NOMO-1 (cell line): ENCODE measurements around the gene ADCY6.

Experiments
- DNase-seq, 2 experiments: peaks; one replicate each; lab custom pipeline; 2025; ENCODE audit not compliant: unreplicated experiment in 2 of 2; lab: John Stamatoyannopoulos, UW

The ADCY6 gene

GRCh38 chr12:48787791-48788523 lies 932 bp downstream of the ADCY6 start:
- no peak for DNase-seq

DNA sequence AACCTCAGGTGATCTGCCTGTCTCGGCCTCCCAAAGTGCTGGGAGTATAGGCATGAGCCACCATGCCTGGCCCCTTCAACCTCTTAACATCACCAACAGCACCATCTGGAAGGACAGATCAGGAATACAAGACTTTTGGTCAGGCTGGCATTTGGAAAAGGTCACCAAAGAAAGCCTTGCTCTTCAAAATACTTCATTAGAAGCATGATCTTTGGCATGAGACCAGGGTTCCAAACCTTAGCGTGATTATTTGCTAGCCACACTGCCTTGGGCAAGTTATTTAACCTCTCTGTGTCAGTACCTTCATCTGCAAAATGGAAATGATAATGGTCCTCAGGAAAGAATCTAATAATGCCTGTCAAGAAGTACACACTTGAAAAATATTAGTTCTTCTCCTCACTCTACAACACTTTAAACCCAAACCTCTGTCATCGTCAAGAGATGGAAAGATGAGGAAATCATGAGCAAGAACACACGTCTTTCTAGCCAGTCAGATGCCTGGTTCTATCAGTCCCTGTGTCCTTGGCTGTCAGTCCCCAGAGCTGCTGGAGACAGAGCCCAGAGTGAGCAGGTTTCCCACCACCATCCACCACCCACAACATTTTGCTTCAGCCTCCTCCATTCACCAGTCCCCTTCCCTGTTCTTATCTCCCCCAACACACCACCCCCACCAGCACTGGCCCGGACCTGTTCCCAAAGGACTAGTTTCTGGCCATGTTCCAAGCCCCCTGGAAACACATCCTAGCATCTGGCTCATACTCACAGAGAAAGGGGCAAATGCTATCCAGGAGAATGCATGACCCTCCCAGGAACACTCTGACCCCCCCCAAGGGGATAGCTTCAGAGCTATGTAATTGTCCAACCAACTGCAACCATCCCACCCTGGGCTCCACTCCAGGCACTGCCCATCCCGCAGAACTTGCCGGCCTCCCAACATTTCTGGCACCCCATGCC lies 2.0 kb downstream of the ADCY6 start:
- no peak for DNase-seq

- no peak for DNase-seq
Observed at GRCh38 chr12:48783432-48783831, 5.5 kb downstream of the ADCY6 start.

GRCh38 chr12:48782457-48783395 lies 6.2 kb downstream of the ADCY6 start:
- DNase-seq = no peak

DNA sequence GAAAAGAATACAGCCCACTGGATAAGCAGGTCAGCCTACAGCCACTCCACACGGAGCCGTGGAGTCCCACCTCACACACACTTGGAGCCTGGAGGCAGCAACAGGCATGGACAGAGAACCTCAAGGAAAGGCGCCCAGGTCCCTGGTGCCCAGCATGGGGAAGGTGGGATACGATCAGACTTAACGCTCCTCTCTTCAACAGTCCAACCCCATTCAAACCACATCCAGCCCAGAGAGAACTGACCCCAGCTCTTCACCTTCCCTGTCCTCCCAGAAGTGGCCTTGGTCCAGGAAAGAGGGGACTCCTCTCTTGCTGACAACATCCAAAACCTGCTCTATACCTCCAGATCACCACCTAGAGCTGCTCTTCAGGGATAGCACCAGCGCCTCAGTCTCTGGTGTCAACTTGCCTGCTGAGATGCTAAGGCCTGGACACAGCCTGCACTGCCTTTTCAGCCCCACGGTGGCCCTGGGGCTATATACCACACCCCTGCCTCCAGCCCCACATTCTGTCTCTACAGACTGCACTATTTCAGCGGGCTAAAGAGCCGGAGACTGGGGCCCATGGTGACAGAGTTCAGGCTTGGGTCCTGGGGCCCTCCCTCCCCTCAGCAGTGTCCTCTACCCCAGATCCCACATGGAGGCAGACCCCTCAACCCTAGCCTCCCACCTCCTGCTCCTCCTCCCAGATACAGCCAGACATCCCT lies 7.0 kb downstream of the ADCY6 start:
- DNase-seq = no peak

DNA sequence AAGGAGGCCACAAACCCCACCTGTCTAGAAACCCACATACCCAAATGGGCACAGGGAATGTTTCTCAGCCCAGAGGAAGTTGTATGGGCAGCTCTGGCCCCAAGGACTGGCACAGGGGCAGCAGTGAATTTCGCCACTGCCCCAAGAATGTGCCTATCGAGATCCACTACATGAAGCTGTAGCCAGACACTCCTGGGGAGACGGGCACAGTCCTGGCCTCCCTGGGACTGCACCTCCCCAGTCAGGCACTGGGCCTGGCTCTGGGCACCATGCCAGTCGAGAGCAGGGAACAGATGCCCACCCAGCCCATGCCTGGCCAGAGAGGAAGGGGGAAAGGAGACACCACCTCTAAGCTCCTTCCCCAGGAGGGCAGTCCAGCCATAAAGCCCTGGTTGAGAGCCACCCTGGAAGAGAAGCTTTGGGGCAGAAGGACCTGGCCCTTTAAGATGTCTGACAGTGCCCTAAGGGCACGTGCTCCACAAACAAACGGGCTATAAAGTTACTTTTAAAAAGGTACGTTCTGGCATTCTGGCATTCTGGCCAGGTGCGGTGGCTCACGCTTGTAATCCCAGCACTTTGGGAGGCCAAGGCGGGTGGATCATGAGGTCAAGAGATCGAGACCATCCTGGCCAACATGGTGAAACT lies 8.4 kb downstream of the ADCY6 start:
- no peak for DNase-seq

DNA sequence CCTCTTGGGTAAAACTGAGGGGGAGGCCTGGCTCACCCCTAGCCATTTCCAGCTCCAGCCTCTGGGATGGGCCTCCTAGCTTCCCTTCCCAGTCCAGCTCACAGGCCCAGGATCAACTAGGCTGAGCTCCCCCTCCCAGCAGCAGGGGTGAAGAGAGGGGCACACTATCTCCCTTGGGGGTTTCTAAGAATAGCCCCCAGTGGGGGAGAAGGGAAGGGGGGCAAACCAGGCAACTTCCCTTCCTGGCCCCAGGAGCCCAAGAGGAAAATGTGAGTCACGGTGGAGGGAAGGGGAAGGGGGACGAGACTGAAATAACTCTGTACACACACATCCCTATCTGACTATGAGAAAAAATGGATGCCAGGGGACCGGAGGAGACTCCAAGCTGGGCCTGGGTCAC lies 9.0 kb downstream of the ADCY6 start:
- DNase-seq = peak; percentile 32 to 41

DNA sequence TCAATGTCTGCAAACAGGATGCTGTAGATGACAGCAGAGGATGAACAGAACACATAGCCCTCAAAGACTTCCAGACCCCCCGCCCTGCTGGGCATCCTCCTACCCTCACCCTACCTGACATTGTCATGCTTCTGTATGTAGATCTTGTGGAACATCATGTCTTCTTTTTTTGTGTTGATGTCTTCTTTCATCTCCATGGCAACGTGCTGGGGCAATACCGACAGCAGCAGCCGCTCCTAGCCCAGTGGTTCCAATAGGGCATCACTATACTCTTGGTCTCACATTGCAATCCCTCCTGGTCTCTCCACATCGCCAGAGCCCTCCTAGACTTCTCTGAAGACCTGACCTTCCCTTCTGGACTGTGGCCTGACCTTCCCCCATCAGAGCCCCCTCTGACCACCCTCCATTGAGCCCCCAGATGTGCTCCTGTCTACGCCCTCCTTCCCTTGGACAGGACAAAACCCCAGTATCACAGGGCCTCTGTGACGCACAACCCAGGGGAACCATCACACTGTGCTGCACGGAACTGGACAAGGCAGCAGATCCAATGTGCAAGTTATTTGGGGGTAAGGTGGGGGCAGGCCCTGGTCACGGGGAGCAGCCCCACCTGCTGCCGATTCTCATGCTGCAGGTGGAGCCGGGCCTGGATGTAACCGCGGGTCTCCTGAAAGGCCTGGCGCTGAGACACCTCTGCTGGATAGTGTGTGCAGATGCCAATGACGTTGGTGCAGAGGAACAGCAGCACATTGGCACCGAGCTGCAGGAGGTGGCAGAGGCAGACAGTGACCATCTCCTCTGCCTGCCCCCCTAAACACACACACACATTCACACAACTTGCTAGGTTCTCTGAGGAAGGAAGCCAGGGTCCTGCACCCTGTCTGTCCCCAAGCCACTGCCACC lies 11.1 kb downstream of the ADCY6 start:
- no peak for DNase-seq

DNA sequence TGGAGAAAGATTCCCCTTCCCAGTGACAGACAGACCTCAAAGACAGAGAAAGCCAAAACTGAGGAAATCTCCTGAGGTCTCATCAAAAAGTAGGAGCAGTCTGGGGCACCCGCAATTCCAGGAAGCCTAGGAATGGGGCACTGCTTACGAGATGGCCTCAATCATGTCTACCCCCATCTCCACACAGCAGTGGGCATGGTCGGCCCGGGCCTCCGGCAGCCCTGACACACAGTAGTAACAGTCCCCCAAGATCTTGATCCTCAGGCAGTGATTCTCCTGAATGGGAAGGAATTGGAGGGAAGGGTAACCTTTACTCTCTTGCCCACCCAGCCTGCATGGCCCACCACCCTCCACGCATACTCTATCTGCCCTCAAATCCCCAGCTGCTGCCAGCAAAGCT lies 11.9 kb downstream of the ADCY6 start:
- DNase-seq = no peak

DNA sequence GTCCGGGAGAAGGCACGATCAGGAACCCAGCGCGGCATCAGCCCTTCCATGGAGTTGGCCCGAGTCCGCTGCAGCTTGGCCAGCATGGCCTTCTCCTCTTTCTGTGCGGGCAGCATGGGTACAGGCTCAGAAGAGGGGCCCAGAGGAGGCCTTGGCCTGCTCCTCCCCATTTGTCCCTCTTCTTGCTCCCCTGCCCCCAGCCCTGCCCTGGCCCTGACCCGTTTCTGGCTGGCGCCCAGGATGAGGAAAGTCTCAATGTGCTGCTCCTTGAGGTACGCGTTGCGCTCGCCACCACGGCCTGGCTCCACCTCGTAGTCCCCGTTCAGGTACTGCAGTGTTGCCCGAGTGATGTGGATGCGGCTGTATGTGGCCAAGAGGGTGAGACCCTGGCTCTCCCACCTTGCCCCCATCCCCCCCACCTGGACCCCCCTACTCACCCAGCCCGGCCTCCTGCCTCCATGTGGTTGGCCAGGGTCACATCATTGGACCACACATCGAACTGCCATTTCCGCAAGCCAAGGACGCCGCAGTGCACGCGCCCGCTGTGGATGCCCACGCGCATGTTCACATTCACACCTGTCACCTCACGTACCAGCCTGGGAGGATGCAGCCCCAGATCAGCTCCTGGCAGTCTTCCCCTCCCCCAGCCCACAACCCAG lies 12.8 kb downstream of the ADCY6 start:
- DNase-seq = no peak

DNA sequence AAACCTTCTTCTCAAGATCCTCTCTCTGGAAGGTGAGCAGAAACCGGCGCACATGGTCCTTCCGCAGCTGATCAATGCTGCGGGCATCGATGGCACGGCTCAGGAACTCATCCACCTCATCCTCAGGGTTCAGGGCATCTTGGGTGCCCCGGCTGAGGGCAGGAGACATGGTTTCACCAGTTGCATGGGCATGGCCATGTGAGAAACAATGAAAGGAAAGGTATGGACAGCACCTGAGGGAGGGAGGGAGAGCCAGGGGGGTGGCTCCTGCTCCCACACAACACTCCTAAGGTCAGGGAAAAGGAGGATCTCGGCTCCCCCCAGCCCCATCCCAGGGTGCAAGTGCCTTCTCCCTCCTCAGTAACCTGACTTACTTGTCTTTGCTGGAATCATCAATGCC lies 13.6 kb downstream of the ADCY6 start:
- no peak for DNase-seq

GRCh38 chr12:48774516-48774915 lies 14.4 kb downstream of the ADCY6 start:
- no peak for DNase-seq

GRCh38 chr12:48773686-48774085 lies 15.2 kb downstream of the ADCY6 start:
- no peak for DNase-seq

DNA sequence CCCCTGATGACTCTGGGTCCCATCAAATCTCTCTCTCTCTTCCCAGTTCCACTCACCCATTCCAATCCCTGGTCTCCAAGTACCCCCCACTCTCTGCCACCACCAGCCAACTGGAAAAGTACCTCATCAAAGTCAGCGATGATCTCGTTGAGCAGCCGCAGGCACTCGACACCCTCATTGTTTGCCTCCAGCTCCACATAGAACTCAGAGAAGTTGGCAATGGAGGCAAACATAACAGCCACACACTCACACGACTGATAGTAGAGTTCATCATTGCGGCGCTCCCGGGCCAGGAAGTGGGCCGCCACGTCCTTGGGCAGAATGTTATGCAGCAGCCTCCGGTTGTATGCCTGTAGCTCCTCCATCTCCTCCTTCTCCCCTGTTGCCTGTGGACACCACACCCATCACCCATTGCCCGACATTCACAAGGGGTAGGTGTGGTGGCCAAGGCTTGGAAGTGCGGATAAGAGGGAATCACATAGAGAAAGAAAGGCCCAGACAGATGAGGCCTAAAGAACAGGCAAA lies 17.2 kb downstream of the ADCY6 start:
- no peak for DNase-seq

GRCh38 chr12:48770756-48771155 lies 18.1 kb downstream of the ADCY6 start:
- DNase-seq = no peak

DNA sequence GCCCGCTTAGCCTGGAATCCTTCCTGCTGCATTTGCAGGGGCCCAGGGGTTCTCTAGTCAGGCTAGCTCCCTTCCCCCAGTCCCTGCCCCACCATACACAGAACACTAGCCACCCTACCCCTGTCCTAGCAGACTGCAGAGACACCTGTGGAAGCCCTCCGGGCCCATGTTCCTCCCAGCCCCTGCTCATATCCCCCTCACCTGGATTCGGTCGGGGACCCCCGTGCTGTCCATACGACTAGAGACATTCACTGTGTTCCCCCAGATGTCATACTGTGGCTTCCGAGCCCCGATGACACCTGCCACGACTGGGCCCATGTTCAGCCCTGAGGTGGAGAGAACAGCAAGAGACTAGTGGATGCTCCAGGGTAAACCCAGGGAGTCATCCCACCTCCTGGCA lies 20.2 kb downstream of the ADCY6 start:
- no peak for DNase-seq

- no peak for DNase-seq
Observed at GRCh38 chr12:48768147-48768546, 20.7 kb downstream of the ADCY6 start.

DNA sequence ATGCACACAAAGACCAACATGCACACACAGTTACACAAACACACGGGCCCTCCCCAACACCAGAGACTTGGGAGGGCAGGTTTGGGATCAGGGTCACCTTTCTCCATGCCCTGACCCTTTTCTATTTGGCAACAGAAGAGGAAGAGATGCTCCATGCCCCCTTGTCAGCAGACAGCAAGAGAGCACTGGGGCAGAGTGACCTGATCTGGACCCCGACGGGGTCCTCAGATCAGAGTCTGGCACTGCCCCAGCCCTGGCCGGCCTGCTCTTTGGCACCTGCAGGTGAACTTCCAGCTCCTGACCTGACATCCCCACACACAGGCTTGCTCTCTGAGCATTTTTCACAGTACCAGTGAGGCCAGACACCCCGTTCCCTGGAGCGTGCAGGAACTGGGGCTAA lies 21.4 kb downstream of the ADCY6 start:
- DNase-seq = no peak
